22Rv1 (cell line): ENCODE measurements around the gene RABGAP1L.
A peak's percentile ranks its signal among the peaks of the same experiment; 100 is the strongest.

Experiments used
- H3K27ac ChIP-seq: fragments of 450-650 bp; 2 replicates; pipeline ENCODE4 v1.5.1; 2017
- ZFX ChIP-seq: fragments of 450-650 bp; IDR thresholded peaks from 2 replicates; pipeline ENCODE4 v1.6.1; 2017; ENCODE audit warnings: antibody characterized with exemption, borderline replicate concordance
- TF ChIP-seq, protein P1 (sequence below): fragments of 450-650 bp; IDR thresholded peaks from 2 replicates; pipeline ENCODE4 v1.5.1; 2017; ENCODE audit warnings: mild to moderate bottlenecking

The RABGAP1L gene

DNA sequence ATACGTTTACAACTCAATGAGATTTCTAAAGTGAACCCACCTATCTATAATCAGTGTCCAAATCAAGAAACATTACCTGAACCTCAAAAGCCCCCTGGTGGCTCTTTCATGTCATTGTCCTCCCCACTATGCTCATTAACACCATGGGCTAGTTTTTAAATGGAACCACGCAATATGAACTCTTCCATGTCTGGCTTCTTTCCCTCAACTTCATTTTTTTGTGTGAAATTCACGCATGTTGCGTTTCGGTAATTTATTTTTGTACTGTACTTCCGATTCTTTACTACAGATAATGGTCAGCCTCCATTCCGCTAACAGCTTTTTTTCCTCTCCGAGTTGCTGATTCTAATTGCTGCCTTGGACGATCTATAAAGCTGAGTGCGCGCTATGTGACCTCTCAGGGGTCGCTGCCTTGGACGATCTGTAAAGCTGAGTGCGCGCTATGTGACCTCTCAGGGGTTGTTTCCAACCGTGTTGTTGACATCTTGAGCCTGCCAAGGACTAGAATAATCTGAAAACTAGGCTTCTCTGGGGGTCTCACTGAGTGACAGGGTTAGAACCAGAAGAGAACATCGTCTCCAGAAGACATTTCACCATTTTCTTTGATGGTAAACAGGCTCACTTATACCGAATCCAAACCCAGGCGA lies 839.4 kb downstream of the RABGAP1L start:
- peak overlapping the region; percentile 97 for H3K27ac ChIP-seq
- TF ChIP-seq ZFX, result no peak
- TF ChIP-seq, protein P1, sequence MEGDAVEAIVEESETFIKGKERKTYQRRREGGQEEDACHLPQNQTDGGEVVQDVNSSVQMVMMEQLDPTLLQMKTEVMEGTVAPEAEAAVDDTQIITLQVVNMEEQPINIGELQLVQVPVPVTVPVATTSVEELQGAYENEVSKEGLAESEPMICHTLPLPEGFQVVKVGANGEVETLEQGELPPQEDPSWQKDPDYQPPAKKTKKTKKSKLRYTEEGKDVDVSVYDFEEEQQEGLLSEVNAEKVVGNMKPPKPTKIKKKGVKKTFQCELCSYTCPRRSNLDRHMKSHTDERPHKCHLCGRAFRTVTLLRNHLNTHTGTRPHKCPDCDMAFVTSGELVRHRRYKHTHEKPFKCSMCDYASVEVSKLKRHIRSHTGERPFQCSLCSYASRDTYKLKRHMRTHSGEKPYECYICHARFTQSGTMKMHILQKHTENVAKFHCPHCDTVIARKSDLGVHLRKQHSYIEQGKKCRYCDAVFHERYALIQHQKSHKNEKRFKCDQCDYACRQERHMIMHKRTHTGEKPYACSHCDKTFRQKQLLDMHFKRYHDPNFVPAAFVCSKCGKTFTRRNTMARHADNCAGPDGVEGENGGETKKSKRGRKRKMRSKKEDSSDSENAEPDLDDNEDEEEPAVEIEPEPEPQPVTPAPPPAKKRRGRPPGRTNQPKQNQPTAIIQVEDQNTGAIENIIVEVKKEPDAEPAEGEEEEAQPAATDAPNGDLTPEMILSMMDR, result peak; percentile 92

DNA sequence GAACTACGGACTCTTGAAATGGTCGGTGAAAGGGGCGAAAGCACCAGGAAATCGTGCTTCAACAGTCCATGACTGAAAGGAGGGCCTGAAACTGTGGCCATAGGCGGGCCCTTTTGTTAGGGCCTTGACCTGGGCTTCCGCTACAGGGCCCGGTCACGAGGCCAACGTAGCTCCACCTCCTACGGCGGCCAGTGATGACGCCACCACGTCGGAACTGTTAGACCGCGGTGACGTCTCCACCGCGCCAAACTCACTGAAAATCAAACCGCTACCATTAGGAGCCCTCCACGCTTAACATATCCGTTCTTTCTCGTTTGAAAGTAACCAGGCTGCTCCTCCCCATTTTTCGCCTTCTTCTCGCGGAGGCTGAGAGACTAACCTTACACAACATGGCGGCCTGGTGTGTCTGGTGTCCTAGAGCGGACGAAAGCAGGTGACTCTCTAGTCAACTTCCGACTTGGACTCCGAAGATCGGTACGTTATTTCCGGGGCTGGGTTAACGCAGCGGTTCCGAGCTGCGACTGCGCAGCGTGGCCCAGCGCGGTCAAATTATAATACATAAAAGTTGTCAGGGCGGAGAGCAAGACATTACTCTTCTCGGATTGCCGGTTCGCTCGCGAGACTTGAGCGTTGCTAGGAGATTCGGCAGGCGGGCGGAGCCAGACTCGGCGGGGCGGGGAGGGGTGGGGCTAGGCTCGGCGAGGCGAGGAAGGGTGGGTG lies 840.1 kb downstream of the RABGAP1L start:
- H3K27ac ChIP-seq, result peak overlapping the region; percentile 97
- TF ChIP-seq, protein P1, result no peak
- no peak for TF ChIP-seq ZFX

DNA sequence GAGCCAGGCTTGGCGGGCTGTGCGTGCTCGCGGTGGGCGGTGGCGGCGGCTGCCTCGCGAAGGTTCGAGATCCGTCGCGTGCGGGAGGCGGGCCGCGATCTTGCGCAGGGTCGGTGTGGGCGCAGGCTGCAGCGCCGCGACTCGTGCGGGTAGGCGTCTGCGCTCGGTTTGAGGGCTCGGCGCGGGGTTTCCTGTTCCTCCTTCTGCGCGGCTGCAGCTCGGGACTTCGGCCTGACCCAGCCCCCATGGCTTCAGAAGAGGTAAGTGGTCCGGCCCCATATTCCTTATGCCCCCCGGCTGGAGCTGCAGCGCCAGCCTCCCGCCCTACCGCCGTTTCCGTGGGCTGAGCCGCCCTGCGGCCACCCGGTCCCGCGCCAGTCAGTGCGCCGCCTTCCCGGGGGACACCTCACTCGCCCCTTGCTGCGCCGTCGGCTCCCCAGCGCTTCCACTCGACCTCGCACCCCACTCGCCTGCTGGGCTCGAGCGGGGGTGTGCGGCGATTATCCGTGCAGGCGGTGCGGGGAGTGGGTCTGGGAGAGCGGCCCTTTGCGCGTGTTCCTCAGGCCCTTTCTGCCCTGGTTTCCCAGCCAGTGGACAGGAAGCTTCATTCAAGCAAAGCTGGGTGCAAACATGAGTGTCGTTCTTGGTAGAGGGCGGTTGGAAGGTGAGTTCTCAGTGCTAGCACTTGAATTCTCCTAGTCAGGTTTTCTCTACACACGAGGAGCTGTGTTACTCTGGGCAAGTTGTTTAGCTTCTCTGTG lies 840.8 kb downstream of the RABGAP1L start, which contains the start of gene CACYBP:
Gene CACYBP (plus strand): TSS at position 12 of the 761 bp plus-strand sequence. CDS start 234 bp downstream, at position 246.
- no peak for TF ChIP-seq ZFX
- TF ChIP-seq, protein P1, result peak; percentile 21
- peak within 1 kb of the TSS; percentile 97 for H3K27ac ChIP-seq

DNA sequence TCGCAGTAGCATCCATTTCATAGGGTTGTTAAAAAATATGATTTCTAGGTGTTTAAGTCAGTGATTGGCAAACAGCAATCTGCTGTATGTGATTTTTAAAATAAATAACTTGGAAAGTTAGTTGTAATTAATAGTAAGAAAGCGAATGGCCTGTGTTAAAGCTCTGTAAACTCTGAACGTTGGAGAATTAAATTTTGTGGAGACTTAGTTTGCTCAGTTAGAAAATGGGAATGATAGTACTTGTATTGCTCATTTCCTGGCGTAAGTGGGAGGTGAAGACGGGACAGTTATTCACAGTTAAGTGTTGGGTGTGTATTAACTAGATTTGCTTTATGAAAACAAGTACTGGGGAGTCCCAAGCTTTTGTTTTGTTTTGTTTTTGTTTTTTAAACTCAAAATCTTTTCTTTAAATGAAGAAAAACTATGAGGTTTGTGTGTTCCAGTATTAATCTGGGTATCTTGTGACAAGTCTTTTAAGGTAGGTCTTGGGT lies 841.4 kb downstream of the RABGAP1L start:
- TF ChIP-seq ZFX, result no peak
- TF ChIP-seq, protein P1, result no peak
- H3K27ac ChIP-seq, result peak overlapping the region; percentile 97

DNA sequence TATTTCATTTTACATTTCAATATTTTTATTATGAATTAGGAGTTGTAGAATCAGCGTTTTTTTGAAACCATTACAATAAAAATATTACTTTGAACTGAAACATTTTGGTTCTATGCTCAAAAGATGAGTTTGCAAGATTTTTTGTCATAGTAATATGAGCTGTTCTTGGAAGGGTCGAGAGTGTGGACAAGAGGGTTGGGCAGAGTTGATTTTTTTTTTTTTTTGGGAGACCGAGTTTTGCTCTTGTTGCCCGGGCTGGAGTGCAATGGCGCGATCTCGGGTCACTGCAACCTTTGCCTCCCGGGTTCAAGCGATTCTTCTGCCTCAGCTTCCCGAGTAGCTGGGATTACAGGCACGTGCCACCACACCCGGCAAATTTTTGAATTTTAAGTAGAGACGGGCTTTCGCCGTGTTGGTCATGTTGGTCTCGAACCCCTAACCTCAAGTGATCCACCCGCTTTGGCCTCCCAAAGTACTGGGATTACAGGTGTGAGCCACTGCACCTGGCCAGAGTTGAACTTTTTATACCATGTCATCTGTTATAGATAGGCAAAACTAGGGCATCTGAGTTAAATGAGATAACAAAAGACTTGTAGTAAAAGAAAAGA lies 843.7 kb downstream of the RABGAP1L start:
- TF ChIP-seq ZFX, result no peak
- TF ChIP-seq, protein P1, result no peak
- no peak overlapping the region for H3K27ac ChIP-seq

DNA sequence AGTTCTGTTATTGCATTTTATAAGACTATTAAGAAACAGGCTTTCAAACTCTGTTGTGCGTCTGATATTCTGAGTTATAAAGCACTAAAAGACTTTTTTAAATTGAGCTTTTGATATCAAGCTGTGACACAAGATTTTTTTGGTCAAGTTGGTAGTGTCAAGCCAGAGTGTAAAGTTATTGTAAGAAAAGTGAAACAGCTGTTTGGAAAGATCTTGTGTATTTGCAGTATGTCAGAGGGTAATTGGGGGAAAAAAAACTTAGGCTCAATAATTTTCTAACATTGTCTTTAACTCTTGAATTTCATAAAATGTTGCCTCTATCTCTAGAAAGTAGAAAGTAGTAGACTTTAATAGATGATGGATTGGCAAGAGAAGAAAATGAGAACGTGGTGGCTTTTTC lies 844.2 kb downstream of the RABGAP1L start:
- no peak overlapping the region for H3K27ac ChIP-seq
- TF ChIP-seq, protein P1, result no peak
- TF ChIP-seq ZFX, result no peak
